Subcutaneous adipose tissue (tissue), 4 donors: ENCODE data around the gene NUDC. TPM values are rescaled to one million over a fixed set of nuclear protein-coding genes. Genes with fewer than 3 reads are reported as not detected.

Experiments used
- total RNA-seq, 4 donors: library from RNA; depleted of rRNA; stranded (reverse); fragments of >200 nt; gene quantifications; one replicate each; pipeline ENCODE4 v1.1.0, GENCODE V29; 2016
- TF ChIP-seq, protein P1 (sequence below): fragments of 450-650 bp; IDR thresholded peaks from one replicate; pipeline ENCODE4 v1.5.1; 2016; ENCODE audit warnings: low read depth, mild to moderate bottlenecking, control low read depth, antibody characterized with exemption, moderate library complexity

Gene NUDC
- total RNA-seq, 4 donors from 2014 or later, result 29.7 to 51.4 (median 37.1) TPM

DNA sequence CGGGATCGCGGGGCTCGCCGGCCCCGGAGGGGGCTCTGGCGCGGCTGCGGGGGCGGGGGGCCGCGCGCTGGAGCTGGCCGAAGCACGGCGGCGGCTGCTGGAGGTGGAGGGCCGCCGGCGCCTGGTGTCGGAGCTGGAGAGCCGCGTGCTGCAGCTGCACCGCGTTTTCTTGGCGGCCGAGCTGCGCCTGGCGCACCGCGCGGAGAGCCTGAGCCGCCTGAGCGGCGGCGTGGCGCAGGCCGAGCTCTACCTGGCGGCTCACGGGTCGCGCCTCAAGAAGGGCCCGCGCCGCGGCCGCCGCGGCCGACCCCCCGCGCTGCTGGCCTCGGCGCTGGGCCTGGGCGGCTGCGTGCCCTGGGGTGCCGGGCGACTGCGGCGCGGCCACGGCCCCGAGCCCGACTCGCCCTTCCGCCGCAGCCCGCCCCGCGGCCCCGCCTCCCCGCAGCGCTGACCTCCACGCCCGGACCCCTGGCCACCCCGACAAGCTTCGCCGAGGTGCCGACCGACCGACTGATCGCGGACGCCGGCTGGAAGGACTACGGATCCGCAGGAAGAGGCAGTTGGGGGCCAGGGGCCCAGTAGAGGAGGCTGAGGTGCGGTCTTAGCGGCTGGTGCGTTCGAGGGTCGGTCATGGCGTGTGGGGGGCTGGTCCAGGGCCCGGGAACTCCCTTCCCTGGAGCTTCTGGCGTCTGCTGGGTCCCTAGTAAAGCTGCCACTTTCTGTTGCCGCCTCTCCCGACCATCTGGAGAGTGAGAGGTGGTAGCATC, 72.7 kb downstream of the NUDC start:
- TF ChIP-seq, protein P1, sequence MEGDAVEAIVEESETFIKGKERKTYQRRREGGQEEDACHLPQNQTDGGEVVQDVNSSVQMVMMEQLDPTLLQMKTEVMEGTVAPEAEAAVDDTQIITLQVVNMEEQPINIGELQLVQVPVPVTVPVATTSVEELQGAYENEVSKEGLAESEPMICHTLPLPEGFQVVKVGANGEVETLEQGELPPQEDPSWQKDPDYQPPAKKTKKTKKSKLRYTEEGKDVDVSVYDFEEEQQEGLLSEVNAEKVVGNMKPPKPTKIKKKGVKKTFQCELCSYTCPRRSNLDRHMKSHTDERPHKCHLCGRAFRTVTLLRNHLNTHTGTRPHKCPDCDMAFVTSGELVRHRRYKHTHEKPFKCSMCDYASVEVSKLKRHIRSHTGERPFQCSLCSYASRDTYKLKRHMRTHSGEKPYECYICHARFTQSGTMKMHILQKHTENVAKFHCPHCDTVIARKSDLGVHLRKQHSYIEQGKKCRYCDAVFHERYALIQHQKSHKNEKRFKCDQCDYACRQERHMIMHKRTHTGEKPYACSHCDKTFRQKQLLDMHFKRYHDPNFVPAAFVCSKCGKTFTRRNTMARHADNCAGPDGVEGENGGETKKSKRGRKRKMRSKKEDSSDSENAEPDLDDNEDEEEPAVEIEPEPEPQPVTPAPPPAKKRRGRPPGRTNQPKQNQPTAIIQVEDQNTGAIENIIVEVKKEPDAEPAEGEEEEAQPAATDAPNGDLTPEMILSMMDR, result no peak

DNA sequence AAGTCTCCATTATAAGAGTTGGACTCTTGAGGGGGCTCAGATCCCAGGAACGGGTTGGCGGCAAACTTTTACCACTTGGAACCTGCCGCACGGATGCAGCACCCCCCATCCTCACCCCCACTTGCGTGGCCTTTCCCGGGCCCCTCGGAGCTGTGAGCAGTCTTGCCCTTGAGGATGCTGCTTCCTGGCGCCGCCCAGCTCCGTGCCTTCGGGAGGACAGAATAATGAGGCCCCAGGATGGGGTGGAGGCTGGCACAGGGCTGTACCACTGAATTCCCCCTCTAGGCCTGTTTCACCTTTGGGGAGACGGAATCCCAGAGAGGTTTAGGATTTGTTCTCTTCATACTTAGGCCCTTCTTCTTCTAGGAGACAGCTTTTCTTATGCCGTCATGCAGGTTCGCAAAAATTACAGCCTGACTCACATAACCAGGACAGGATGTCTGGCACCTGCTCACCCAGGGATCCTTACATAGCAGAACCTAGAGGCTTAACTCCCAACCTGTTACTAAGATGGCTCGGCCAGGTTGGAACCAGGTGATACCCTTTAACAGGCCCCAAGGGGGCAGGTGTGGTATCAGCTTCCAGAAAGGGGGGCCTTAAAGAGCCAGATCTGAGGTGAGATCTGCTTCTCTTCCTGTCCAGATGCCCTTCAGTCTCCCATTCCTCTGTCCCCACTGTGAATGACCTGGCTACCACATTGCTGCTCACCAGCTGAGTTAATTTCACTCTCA, 73.4 kb downstream of the NUDC start:
- TF ChIP-seq, protein P1, result no peak

DNA sequence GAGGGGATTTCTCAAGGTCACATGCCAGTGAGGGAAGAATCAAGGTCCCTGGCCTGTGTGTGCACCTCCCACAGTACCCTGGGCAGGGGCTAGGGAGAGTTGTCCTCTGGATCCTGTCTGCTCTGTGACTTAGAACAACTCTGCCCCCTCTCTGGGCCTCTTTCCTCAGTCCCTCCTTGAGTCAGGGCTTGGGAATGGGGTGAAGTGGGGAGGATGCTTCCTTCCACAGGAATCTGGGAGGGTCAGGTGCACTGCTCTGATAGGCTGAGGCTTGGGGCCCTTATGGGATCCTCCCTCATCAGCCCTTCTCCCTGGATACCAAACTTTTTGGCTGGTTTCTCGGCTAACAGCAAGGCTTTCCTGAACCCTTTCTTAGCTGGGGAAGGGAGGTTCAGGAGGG, 74.5 kb downstream of the NUDC start:
- TF ChIP-seq, protein P1, result no peak

Other genes with a start within 250 kb of the NUDC start
- 10 to 100 TPM; 25.1 to 50.7 (median 31.3) TPM for gene ARID1A, start 225.7 kb upstream of the NUDC start, total RNA-seq
- 10 to 100 TPM in 3 of 4 donors, 1 to 10 TPM in 1; 8.3 to 24.7 (median 19.2) TPM for gene PIGV, start 133.8 kb upstream of the NUDC start, total RNA-seq
- gene ZDHHC18, start 95.1 kb upstream of the NUDC start, total RNA-seq, result 10 to 100 TPM; 21.4 to 40.3 (median 31.7) TPM
- not detected for gene SFN, start 58.6 kb upstream of the NUDC start, total RNA-seq
- gene GPN2, start 31.5 kb upstream of the NUDC start, total RNA-seq, result 10 to 100 TPM in 2 of 4 donors, 1 to 10 TPM in 2; 8.5 to 12.2 (median 9.9) TPM
- gene GPATCH3, start 21.3 kb upstream of the NUDC start, total RNA-seq, result 10 to 100 TPM in 3 of 4 donors, 1 to 10 TPM in 1; 6.2 to 20.9 (median 14.4) TPM
- gene NR0B2, start 7.8 kb upstream of the NUDC start, total RNA-seq, result not detected
- not detected for gene KDF1, start 38.7 kb downstream of the NUDC start, total RNA-seq
- gene TRNP1, start 71.9 kb downstream of the NUDC start, total RNA-seq, result 1 to 10 TPM in 3 of 4 donors, under 1 TPM in 1; 0.34 to 3.8 (median 1.7) TPM
- 10 to 100 TPM in 1 of 4 donors, 1 to 10 TPM in 2, under 1 TPM in 1; 0.85 to 10.5 (median 2.6) TPM for gene TENT5B, start 91.1 kb downstream of the NUDC start, total RNA-seq
- gene SLC9A1, start 233.4 kb downstream of the NUDC start, total RNA-seq, result 10 to 100 TPM in 3 of 4 donors, 1 to 10 TPM in 1; 7.3 to 16.0 (median 10.9) TPM